UCSD-AML1 (cell line): ENCODE data around the gene TJAP1.
A peak's percentile ranks its signal among the peaks of the same experiment; 100 is the strongest.

Source experiments
- DNase-seq: peaks from one replicate; lab custom pipeline; 2025; ENCODE audit not compliant: unreplicated experiment; lab: John Stamatoyannopoulos, UW

Gene TJAP1

DNA sequence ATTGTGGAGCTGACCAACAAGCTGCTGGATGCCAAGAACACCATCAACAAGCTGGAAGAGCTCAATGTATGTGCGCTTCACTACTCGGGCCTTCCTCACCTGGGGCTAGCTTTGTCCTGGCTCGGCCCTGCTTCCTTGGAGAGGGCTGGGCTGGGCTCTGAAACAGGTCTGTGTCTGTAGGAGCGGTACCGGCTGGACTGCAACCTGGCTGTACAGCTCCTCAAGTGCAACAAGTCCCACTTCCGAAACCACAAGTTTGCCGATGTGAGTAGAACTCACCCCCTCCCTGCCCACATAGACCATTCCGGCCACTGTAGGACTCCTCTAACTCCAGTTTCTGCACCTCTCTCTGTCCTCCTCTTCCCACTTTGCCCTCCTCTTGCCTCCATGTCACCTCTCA, 26.1 kb downstream of the TJAP1 start:
- no peak for DNase-seq

DNA sequence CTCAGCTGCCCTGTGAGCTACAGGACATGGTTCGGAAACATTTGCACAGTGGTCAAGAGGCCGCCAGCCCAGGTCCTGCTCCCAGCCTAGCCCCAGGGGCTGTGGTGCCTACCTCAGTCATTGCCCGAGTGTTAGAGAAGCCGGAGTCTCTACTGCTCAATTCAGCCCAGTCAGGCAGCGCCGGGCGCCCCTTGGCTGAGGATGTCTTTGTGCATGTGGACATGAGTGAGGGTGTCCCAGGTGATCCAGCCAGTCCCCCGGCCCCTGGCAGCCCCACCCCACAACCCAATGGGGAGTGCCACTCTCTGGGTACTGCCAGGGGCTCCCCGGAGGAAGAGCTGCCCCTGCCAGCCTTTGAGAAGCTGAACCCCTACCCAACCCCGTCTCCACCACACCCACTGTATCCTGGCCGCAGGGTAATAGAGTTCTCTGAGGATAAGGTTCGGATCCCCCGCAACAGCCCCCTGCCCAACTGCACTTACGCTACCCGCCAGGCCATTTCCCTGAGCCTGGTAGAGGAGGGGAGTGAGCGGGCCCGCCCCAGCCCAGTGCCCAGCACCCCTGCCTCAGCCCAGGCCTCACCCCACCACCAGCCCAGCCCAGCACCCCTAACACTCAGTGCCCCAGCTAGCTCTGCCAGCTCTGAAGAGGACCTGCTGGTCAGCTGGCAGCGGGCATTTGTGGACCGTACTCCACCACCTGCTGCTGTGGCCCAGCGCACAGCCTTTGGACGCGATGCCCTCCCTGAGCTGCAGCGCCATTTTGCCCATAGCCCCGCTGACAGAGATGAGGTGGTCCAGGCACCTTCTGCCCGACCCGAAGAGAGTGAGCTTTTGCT, 27.6 kb downstream of the TJAP1 start:
- no peak for DNase-seq

DNA sequence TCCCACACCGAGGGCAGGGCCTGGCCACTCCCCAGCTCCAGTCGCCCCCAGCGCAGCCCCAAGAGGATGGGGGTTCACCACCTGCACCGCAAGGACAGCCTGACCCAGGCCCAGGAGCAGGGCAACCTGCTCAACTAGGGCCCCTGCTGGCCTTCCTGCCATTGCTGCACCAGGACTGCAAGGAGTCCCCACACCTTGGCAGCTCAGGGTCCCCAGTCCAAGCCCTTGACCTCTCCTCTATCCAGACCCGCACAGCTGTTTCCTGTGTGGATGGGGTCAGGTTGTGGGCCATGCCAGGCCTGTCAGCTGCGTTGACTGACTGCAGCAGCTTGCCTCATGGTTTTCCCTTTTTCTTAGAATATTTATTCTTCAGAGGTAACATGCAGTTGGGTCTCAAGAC, 28.3 kb downstream of the TJAP1 start:
- no peak for DNase-seq

DNA sequence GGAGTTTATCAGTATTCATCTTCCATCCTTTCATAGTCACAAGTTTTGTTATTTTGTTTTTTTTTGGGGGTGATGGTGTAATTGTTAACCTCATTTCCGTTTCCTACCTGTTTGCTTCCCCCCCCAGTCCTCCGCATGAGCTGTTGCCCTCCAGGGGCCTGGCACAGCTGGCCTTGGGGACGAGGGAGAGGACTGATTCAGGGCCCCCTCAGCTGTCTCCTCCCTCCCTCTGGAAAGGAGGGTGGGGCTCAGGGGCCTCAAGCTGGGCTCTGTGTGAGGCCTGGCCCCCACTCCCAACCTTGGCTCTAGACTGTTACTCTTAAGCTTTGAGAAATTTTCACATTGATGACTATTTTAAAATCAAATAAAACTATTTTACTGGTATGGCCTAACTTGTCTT, 28.8 kb downstream of the TJAP1 start:
- no peak for DNase-seq

DNA sequence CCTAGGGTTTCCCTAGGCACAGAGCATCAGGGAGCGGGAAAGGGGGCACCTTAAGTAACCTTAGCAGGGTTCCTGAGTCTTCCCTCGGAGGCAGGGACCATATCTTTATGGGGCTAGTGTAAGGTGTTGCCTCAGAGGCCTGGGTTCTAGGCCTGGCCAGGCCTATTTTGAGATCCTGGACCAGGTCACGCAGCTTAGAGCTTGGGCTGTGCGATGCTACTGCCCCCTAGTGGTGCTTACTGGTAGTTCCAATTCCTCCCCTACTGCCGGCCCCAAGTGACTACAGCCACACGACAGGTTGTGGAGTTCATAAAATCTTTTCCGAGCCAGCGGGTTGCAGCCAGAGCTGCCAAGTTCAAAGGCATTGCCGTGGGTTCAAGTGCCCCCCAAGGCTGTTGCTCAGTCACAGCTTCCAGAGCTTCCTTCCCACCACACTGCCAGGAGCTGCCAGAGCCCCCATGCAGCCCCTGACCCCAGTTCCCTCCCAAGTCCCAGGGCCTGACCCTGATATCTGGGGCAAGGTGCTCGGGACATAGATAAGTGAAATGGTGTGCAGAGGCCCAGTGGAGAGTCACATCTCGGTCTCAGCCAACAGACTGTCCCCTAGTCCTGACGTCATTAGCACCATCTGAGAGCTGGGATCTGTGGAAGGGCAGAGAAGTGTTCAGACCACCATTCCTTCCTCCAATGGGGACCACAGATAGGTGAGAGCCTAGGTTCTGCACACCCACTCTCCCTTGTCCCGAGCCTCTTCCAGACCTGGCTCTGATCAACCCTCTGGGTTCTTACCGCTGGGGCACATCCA, 29.5 kb downstream of the TJAP1 start:
- peak; percentile 78 for DNase-seq

DNA sequence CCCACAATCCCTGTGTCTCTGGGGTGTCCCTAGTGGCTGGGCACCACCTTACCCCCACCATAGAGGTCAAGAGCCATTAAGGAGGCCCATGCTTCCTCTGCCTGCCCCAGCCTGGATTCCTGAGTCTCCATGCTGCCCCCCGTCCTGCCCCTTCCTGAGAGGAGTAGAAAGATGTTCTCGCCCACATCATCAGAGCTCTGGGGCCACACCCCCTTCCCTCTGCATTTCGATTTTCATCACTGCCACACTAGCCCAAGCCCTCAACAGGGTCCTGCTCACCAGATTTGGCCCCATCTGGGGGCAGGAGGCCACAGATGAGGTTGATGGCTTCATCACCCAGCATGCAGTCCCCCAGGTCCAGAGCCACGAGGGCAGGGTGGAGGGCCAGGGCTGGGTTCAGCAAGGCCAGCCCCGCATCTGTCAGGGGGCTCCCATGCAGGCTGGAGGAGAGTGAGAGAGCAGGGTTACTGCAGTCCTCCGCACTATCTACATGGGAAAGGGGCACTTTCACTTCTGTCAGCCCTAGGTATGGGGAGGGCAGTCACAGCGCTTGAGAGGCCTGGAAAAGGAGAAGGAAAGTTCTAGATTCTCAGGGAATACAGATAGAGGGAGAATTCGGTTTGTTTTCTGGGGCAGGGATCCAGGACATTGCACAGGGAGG, 31.2 kb downstream of the TJAP1 start:
- DNase-seq: no peak

DNA sequence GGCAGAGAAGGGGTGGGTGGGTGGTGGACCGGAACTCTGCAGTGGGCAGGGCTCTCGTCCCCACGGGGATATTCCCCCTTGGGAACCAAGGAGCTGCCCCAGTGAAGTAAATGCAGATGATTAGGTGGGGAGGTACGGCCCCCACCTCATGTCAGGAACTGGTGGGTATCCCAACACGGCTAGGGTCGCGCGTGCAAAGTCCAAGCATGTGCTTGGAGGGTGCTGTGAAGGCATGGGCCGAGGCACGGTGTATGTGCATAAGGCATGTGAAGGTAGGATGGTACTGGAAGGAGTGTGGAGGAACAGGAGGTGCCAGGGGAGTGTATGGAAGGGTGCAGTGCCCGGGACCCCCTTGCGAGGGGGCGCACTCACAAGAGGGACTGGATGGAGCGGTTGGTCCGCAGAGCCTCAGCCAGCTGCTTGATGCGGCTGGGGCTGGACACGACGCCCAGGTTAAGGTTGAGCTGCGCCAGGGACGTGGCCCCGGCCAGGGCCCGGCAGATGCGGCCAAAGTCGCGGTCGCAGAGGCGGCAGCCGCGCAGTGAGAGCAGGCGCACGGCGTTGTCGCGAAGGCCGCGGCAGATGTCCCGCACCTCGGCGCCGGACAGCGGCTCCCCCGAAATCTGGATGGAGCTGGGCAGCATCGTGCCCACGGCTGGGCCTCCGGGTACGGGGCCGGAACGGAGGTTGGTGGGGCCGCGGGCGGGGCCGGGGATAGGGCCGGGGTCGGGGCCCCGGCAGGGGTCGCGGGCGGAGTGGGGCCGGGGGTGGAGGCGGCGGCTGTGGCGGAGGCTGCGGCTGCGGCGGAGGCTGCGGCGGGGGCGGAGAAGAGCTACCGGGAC, 32.0 kb downstream of the TJAP1 start:
- no peak for DNase-seq

DNA sequence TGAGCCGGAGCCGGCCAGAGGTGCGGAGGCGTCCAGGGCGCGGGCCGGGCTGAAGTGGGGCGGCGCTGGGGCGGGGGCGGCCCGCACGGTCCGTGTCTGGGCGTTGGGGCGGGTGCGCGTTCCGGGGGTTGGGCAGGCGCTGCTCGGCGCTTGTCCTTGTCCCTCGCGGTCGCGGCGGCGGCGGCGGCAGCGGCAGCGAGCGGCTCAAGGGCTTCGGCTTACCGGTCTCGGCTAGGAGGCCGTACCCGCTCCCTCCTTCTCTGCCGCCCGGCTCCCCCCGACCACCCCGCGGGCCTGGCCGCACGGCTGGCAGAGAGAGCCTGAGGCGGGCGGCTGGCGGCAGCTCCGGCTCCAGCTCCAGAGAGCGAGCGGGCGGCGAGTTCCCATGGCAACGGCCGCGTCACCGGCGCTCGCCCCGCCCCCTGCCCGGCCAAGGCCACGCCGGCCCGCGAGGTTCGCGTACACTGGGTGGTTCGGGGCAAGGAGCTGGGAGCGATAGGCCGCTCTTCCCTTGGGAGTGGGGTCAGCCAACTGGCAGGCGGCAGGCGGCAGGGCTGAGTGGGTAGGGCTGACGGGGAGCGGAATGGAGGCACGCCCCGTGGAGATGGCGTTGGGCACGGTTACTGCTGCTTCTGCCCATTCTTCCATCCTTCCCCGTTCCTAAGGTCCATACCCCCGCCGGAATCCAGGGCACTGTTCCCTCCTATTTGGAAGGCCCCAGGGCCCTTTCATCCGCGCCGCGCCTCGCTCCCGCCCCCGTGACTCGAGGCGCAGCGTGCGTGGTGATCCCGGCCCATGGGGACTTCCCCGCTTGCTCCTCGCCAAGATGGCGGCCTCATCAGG, 32.8 kb downstream of the TJAP1 start, which contains the start of gene LRRC73:
LRRC73 (minus strand) TSS at position 363 of the 843 bp plus-strand sequence. CDS start 561 bp downstream, outside the sequence.
- DNase-seq: peak; percentile 73

DNA sequence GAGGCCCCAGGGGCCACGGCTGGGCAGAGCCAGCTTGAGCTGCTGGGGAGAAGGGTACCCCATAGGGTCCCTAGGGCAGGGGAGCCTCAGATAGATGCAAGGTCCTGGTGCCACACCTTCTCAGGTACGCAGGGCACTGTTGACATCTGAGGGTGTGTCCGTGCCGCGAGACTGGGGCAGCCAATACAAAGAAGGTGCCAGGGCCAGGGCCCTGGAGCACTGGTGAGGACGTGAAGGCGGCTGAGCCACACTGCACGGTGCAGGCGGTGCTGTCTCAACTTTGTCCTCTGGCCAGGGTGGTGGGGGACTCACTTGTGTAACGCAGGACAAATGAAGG, 33.4 kb downstream of the TJAP1 start:
- no peak for DNase-seq

DNA sequence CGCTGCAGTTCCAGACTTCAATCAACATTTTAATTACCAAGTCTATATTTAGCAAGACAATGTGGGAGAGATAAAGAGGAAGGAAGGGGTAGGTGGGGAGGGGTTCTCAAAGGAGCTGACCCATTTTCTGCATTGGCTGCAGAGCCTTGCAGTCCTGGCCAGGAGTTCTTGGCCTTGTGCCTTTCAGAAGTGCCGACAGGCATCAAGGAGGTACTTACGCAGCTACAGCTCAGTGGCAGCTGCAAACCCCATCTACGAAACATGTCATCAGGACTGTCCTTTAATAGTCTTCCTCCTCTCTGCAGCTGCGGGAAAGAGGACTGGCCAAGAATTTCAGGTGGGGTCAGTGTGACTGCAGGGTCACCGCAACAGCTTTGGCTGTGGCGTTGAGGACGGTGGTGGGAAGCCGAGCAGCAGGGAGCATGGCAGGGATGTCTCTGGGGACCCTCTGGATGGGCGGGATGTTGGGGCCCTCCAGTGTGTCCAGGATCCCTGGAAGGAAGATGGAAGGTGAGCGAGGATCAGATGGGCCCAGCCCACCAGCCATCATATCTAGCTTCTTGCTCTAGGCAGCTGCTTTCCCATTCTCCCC, 34.5 kb downstream of the TJAP1 start:
- no peak for DNase-seq

DNA sequence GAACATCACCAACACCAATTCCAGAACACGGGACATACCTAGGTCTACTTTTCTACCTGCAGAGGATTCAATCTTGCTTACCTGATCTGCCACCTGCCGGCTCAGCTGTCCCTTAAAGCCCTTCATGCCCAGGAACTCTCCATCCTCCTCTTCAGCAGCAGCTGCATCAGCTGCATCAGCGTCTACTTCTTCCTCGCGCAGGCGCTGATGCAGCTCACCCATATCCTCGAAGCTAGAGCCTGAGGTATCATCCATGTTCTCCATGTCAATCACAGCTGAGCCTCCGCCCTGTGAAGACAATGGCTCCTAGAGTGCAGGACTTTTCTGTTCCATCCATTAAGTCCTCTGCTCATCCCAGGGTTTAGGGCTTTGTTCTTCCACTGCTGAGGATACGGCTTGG, 38.4 kb downstream of the TJAP1 start:
- no peak for DNase-seq

DNA sequence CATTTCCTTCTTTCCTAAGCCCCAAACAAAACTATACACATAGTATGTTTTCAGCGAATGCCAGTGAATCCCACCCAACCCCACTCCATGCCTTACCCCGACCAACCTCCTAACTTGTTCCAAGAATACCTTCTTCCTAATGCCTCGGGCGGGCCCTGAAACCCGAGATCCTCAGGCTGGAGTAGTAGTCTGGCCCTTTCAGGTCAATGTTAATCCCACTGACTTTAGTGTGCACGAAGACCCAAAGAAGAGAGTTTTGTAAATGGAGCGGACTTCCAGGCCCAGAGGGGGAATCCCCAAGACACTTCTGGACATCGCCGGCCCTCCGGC, 39.0 kb downstream of the TJAP1 start:
- DNase-seq: no peak

DNA sequence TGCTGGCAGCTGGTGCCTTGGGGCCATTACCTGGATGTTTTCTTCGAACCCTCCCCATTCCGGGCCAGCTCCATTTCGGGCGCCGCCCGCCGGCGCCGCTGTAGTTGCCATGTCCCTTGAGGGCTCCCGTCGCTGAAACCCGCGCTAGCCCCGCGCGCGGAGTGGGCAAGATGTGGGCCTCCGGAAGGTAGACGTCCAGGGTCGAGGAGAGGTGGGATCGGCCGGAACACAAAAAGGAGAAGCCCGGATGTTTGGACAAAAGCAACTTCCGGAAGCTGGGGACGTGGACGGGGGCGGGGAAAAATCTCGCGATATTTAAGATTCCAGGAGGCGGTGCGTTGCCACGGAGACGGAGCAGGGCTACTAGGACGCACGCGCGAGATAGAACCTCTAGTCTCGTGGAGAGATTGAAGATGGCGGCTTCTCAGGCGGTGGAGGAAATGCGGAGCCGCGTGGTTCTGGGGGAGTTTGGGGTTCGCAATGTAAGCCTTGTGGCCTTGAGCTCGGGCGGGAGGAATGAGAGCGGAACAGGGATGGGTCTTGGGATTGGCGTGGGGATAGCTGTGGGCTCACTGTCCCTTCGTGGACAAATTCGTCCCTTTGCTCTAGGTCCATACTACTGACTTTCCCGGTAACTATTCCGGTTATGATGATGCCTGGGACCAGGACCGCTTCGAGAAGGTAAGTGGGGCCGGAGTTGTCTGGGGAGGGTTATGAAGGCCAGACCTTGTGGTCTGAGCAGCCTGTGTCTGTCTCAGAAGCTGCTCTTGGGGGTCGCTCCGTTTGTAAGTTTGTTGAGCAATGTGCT, 39.5 kb downstream of the TJAP1 start, which contains the start of the genes POLR1C and YIPF3:
POLR1C (plus strand) TSS at position 393 of the 808 bp plus-strand sequence; CDS start at position 414, 21 bp downstream.
YIPF3 (minus strand) TSS at position 230 of the 808 bp plus-strand sequence; CDS start at position 111, 119 bp downstream.
- DNase-seq: peak; percentile 97

DNA sequence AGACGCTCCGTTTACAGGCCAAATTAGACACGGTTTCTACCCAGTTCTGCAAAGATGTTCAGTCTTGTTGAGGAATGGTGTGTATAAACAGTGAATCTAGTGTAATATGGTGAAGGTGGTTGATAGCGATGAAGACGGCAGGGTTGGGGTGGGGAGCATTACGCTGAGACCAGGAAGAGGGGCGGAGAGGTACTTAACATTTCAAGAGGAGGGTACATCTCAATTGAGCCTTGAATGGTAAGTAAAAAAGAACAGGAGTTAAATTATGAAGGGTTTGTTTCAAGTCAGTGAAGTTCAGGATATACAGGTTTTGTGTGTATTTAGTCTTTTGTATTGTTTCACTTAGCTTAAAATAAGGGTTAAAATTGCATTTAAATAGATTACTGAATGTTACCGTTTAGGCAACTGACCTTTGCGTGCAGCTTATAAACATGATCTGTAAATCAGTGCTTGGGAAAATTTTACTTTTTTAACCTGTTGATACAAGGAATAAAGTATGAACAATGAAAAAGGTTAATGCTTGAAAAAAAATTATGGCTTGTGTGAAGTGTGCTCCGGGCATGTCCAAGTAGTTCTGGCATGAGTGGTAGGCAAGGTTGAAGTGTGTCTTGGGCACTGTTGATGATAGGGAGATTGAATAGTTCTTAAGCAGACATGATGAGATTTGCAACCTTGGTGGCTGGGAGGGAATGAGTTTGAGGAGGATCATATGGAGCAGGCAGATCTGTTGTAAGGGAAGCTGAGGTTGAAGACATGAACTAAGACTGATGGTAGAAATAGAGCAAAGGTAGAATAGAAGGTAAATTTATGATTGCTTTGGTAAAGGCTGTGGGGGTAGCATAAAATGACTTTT, 40.4 kb downstream of the TJAP1 start:
- DNase-seq: no peak

DNA sequence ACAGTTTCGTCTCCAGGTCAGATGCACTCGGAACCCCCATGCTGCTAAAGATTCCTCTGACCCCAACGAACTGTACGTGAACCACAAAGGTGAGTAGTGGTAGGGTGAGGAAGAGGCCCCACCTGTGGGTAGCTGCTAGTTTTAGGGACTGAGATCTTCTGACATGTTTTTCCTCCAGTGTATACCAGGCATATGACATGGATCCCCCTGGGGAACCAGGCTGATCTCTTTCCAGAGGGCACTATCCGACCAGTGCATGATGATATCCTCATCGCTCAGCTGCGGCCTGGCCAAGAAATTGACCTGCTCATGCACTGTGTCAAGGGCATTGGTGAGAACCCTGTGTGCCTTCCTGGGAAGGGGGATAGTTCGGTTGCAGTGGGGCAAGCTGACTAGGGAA, 42.7 kb downstream of the TJAP1 start:
- no peak for DNase-seq

DNA sequence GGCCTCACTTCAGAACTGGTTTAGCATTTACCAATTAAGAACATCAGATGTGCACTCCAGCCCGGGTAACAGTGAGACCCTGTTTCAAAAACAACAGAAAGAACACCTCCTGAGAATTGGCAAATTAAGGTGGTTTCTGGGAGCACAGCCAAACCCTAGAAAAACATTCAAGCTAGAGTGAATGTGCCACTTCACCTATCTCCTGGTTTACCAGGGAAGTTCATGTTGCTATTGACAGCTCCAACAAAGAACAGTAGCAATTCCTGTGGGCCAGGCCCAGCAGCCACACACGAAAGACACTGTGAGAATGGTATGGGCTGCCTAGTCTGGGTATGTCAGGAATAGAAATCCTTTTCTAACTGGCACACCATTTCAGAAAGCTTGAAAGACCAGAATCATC, 44.5 kb downstream of the TJAP1 start:
- DNase-seq: no peak

DNA sequence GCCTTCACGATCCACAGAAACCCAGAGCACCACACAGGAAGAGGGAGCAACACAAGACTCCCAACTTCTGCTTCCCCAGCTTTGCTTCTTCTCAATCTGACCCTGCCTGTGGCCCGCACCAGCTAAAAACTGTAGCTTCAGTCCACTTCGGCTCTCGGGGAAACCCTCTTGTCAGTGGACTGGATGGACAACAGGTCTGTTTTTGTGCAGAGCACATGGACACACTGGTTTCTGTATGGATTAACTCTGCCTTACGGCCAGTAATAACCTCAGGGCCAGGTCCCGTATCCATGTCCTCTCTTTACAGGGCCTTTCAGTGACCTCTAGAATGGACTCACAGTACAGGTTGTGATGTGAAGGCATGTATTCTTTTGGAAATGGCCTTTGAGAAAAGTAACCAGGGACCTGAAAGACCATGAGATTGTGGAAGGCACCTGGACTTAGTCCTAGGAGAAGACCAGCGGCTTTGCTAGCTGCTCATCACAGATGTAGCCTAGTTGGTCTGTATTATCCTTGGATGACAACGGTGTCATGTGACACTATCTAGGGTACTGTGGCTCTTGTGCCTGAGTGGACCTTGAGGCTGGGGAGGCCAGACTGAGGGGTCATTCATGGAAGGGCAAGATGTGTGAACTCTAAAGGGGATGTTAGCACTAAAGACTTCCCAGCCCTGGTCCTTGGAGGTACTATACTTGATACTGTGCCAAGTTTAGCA, 45.3 kb downstream of the TJAP1 start:
- no peak for DNase-seq
